ENCODE results near the gene FAM227B.

GRCh38 chr15:49624056-49624455 is 3.4 kb upstream of the FAM227B start:
- TF ChIP-seq, protein P1, sequence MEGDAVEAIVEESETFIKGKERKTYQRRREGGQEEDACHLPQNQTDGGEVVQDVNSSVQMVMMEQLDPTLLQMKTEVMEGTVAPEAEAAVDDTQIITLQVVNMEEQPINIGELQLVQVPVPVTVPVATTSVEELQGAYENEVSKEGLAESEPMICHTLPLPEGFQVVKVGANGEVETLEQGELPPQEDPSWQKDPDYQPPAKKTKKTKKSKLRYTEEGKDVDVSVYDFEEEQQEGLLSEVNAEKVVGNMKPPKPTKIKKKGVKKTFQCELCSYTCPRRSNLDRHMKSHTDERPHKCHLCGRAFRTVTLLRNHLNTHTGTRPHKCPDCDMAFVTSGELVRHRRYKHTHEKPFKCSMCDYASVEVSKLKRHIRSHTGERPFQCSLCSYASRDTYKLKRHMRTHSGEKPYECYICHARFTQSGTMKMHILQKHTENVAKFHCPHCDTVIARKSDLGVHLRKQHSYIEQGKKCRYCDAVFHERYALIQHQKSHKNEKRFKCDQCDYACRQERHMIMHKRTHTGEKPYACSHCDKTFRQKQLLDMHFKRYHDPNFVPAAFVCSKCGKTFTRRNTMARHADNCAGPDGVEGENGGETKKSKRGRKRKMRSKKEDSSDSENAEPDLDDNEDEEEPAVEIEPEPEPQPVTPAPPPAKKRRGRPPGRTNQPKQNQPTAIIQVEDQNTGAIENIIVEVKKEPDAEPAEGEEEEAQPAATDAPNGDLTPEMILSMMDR (IDR thresholded peaks at IDR 0.05), result no peak
- no peak for TF ChIP-seq POLR2A (IDR thresholded peaks at IDR 0.05)
- TF ChIP-seq EP300 (IDR thresholded peaks at IDR 0.05; ENCODE audit: low read depth), result no peak
